ENCODE measurements around the gene ADGRF5.

Gene ADGRF5

DNA sequence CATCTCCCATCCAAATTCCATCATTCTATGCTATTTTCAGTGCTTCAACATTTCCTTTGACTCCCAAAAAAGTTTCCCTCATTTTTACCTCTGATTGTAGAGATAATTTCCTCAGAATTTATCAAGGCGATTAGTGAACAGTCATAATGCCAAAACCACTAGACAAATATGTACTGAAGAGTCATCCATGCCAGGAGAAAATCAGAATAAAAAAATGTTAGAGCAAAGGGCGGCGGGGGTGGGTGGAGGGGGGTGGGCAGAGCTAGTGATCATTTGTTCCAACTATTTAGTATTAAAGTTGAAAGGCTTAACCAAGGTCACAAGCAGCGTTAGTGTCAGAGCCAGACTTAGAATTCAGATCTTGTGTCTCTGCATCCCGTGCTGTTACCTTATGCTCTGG, 5.3 kb upstream of the ADGRF5 start:
- peak; percentile 47 for DNase-seq

DNA sequence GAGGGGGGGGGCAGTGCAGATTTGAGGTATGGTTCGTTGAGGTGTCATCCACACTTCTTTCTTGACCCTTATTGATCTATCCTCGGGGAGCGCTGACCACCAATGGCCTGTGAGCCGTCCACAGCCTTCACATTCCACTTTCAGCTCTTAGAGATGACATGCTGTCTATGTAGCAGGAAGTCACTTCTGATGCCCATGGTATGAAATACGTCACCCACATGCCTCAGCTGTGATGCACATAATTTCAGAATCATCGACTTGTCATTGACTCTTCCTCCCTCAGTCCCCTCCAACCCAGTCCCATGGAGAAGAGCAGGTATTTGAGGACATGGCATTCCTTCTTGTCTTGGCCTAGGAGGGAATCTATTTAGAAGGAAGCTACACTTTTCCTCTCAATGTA, 4.7 kb upstream of the ADGRF5 start:
- DNase-seq: peak; percentile 84

DNA sequence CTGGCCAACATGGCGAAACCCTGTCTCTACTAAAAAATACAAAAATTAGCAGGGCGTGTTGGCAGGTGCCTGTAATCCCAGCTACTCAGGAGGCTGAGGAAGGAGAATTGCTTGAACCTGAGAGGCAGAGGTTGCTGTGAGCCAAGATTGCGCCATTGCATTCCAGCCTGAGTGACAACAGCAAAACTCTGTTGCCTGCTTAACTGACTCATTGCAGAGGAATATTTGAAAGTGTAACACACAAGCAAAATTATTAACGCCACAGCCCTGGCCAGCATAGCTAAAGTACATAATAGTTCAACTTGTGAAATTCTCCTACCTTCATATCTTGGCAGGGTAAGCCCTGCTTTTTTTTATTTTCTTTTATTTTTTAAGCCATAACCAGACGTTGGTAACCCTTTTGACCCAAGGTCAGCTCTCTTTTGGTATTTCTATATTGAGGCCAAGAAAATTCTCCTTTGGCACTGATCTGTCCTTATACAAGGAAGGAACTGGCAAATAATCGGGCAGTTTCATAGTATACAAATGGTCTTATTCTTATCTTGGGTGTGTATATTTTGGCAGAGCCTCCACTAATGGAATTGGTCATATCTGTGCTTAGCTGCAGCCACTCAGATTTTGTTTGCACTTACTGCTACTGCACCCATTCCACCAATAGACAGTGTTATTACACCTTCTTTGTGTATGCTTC, 4.0 kb upstream of the ADGRF5 start:
- DNase-seq: peak; percentile 88

DNA sequence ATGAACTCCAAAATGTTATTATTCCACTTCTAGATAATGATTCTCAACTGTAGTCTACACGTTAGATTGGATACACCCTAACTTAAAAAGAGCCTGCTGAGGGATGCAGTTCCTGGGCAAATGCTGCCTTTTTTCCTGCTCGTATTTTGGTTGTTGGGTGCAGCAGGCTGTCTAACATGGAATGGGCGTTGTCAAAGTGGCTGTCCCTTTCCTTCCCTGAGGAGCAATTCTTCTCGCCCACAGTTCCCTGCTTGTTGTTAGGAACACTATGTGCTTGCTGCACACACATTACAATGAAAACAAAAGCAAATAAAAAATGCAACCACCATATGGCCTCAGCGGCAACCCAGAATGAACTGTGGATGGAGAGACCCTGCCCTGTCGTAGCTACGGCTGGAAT, 1.7 kb upstream of the ADGRF5 start:
- DNase-seq: no peak

DNA sequence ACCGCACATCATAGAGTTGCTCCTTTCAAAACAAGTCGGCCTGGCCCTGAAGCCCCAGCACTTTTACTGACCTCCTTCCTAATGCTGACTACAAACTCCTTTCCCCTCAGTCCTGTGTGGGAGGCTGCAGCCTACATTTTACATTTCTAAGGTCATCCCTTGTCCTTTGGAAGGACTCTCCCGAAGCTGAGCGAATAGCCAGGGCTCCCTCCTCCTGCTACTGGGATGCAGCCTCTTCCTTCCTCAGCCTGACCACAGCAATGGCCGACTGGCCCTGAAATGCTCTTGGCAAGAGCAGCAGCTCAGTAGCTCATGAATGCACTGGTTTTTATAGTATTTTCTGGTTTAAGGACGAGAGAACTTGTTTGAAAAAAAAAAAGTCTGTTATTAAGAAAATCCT, 679 bp downstream of the ADGRF5 start:
- DNase-seq: no peak

DNA sequence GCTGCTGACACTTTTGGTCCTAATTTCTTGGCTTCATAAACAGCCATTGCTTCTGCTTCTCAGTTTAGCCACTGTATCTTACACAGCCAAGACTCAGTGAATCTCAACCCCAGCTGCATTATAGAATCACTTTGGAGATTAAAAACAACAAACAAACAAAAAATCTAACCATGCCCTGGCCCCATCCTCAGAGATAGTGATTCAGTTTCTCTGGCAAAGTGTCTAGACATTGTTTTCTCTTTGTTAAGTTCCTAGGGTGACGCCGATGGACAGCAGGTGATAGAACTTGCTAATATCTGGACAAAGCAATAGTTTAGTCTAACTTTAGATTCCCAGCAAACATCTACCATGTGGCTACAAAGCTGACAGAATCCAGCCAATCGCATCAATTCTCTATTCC, 2.9 kb downstream of the ADGRF5 start:
- no peak for DNase-seq

DNA sequence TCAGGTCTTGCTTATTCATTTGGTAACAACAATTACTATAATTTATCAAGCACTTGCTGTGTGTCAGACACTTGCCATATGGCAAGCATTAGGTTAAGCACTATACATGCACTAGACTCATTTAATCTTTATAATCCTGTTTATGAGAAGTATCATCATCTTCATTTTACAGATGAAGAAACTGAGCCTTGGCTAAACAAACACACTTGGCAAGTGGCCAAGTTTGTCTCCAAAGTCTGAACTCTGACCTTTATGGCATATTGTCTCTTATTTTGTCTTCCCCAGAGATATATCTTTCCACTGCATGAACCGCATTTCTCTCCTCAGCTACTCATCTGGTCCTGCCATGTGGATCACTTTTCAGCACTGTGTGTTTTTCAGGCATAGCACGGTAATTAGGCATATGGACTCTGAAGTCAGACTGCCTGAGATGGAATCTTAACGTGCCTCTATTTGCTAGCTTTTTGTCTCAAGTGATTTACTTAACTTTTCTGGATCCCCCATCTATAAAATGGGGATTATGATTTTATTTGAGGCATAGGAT, 4.7 kb downstream of the ADGRF5 start:
- no peak for DNase-seq

DNA sequence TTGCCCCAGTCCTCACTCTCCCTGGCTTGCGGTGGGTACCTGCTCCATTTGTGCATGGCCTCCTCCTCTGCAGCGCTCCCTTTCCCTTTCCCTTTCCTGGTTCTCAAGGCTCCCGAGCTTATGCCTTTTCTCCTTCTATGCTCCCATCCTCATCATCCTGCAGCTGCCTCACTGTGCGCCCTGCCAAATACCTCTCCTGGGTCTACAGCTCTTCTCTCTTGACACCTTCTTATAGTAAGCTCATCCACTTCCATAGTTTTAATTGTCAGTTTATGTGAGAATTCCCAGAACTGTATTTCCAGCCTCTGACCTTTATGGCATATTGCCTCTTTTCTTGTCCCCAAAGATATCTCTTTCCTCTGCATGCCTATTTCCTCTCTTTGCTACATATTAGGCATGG, 5.9 kb downstream of the ADGRF5 start:
- DNase-seq: no peak

DNA sequence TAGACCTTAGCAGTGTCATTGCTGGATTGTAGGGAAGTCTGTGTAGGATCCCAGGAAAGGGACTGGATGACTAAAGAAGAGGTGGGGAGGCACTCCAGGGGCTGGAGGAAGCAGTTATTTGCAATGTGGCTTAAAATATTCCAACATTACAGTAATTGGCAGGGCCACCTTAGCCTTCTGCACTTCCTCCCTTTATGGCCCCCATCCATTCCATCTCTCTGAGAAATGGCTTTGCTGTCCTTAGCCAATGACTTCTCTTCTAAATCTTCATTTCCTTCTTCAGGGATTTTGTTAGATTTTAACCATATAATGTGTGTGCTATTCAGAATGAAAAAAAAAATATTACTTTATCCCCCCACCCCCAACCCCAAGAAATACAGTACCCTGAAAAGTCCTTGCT, 6.4 kb downstream of the ADGRF5 start:
- no peak for DNase-seq

DNA sequence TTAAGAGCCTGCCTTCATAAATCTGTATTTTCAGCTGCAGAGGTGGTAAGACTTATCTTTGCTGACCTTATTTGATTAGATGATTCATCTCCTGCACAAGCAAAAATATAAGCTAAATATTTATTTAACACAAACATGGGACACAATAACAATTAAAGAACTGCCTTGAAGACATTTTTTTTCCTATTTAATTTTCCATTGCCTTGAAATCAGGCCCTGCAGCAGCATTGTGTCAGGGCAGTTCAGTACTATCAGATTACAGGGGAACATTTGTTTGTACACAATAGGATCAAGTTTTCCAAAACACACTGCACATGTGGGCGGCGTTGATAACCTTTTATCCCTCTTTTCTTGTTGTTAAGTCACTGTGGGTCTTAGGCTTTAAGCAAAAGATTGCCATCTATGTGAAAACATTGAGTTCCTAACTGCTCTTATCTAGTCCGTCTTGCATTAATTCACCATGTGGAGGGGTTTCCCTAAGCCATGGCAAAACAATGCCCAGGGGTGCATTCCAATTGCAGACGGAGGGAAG, 7.4 kb downstream of the ADGRF5 start:
- no peak for DNase-seq

DNA sequence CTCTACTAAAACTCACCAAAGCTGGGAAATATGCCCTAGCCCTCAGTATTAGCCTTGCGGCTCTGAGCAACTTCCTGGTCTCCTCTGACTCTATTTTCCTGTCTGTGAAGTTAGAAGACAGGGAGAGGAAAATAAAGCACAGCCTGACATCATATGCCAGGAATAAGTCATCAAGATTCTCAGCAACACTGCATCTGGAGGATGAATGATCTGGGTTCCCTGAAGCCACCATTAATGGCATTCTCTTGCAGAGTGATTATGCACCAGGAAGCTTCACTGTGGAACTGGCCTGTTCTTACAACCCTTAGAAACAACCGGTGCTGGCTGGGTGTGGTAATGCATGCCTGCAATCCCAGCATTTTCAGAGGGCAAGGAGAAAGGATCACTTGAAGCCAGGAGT, 12.4 kb downstream of the ADGRF5 start:
- no peak for DNase-seq

DNA sequence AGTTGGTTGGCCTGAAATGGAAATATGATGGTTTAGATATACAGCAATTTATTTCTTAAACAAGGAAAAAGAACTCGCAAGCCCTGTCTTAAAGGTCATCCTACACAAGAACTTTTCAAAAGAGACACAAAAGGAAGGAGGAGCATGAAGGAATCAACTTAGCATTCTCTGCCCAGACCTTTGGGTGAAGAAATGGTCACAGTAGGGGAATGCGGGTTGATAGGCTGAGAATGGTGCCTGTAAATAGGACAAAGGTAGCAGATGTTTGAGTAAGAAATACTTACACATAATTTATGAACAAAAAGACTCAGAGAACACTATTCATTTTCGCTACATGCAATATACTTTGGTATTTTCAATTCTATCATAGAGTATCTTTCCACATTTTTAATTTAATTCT, 15.0 kb downstream of the ADGRF5 start:
- DNase-seq: no peak

DNA sequence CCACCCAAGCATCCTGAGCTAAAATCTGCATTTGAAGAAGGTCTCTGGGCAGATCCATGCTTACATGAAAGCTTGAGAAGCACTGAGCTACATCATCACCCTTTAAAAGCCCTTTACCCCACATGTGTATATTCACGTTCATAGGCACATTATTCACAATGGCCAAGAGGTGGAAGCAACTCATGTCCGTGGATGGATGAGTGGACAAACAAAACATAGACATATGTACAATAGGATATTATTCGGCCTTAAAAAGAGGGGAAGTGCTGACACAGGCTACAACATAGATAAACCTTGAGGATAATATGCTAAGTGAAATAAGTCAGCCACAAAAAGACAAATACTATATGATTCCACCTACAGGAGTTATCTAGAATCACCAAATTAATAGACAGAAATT, 17.6 kb downstream of the ADGRF5 start:
- no peak for DNase-seq

DNA sequence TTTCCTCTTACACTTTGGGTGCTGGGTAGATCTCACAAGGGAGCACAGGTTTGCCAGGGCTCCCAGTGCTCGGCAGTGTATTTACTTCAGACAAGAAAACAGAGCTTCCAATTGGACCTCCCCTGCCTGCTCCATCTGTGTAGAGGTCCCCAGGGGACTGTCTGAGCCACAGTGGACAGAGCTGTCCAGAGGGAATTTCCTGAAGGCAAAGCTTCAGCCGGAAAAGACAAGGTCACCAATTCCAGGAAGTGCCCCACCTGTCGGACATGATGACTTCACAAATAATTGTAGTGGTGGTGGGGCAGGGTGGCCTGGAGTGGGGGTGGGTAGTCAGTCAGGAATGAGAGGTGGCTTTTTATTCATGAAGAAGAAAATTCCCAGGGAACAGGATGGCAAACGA, 18.6 kb downstream of the ADGRF5 start:
- DNase-seq: no peak

DNA sequence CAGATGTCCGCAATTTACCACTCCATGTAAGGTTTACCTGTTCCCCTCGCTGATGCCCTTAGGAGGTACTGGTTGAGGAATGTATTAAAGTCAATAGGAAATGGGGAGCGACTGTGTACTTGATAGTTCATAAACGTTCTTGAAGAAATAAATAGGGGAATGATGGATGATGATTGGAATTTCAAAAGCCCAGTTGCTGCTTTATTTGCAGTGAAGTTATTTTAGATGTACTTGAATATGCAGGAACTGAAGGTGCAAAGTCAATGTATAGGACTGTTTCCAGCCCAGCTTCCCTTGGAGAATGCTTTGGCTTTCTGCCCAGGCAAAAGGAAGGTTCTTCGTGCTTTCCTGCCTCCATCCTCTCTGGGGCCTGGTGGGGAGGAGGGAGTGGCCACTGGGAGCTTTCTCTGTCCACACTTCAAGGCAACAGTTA, 19.8 kb downstream of the ADGRF5 start:
- peak; percentile 21 for DNase-seq

DNA sequence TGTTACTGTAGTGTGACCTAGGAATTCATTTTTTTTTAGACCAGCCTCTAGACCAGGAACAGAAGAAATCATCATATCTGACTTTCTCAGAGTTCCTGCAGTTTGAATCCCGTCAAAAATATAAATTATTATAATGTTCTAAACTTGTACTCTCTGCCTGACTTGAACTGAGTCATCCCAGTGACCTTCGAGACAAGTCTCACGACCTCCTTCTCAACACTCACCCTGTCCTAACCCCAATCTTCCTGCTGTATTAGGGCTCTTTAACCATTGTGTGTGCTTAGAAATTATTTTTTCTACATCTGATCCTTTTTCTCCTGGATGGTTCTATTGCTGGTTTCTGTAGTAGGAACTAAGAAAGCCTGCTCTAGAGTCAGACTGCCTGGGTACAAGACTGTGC, 21.5 kb downstream of the ADGRF5 start:
- DNase-seq: no peak

DNA sequence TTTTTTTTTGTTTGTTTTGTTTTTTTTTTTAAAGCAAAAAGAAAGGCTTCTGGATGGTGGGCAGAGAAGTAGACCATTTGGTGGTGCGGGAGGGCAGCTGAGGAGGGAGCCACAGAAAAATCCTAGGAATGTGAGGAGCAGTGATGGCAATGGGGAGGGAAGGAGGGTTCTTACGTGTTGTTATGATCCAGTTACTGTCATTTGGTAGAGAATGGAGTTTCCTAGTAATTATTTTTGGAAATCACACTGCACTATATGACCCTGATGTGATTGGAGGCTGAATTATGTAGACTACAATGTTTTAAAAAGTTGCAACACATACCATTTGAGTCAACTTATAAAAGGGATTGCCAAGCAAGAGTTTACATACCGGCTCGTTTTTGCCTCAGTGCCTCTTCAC, 22.1 kb downstream of the ADGRF5 start:
- peak; percentile 29 for DNase-seq

DNA sequence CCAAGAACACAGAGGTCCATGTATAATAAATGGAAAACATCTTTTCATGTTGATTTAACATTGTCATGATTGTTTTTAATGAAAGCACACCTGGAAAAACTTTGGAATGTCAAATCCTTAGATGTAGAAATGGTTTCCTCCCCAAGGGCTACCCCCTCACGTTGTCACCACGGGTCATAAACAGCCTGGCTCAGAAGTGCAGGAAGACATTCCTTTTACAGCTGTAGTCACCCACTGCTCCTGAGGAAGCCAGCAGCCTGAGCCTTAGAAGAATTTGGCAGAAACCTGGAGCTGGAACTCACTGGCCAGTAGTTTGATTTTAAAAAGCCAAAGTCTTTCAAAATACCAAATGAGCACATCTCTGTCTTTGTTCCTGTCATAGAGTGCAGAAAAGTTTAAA, 23.7 kb downstream of the ADGRF5 start:
- no peak for DNase-seq

DNA sequence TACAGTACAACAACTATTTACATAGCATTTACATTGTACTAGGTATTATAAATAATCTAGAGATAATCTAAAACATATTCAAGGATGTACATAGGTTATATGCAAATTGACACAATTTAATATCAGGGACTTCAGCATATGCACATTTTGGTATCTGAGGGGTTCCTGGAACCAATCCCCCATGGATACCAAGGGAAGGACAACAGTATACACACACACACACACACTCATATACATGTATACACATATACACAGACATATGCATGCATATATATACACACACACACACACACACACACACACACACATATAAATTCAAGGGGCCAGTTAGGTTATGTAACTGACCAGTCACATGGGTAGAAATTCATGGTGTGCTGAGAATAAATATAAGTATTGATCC, 24.9 kb downstream of the ADGRF5 start:
- no peak for DNase-seq

DNA sequence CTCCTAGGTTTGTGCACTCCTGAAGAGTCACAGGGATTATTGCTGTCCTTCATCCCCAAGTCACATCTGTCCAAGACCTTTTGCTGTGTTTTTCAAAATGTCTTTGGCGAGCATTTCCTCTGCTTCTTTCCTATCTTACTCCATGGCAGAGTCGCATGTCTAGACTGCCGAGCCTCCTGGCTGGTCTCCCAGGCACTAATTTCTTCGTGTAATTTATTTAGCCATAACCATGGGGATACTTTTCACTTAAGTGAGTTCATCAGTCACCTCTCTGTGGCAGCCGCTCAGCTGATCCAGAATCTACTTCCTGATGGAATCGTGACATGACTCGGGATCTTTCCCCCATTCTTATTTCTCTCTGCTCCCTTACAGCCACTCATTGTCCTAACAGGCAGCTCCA, 25.8 kb downstream of the ADGRF5 start:
- no peak for DNase-seq

DNA sequence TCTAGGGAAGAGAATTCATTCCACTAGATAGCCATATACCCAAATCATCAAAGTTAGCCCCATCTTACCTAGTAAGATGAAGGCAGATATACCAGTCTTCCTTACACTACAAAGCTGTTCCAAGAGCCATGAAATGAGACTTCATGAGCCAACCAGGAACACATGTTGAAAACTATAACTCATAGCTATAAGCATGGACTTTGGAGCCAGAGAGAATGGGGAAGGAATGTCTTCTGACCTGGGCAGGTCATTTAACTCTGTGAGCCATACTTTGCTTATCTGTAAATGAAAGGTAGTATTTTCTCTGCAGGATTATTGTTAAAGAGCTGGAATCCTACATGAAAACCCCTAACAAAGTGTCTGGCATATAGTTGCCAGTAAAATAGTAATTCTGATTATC, 27.3 kb downstream of the ADGRF5 start:
- DNase-seq: no peak

DNA sequence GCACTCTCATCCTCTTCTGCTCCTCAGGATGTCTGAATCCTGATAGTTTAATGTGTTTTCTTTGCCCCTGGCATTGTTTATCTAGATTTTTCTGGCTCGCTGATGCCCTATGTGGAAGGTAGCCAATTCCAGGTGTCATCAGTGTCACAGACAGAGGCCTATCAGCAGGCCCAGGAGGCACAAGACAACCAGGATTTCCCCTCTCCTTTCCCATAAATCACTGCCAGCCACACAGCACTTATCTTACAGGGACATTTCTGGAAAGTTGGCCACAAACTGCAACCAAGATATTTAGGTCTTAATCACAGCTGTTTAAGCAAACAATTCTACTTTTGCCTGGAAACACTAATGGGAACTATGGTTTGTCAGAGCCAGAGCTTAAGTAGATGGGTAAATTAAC, 28.1 kb downstream of the ADGRF5 start:
- no peak for DNase-seq

DNA sequence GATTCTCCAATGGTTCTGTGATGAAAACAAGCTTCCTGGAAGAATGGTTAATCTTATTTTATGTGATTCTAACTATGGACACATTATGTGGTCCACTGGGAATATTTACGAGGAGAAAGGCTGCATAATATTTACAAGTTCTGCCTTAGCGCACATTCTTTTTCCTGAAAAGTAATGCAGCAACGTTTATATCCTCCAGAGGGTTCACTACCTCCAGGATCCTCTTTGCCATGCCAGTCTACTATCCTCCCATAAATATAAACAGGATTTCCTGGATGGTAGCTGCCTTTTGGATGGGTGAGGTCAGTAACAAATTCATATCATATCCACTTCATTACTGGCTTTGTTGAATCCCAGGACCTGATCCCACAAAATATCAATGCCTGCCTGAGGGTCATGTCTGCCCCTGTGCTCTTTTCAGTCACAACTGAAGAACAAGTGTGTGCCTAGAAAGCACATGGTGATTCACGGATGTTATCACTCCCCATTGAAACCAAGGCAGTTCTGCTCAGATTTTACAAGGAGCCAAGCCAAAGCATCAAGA, 30.4 kb downstream of the ADGRF5 start:
- no peak for DNase-seq

DNA sequence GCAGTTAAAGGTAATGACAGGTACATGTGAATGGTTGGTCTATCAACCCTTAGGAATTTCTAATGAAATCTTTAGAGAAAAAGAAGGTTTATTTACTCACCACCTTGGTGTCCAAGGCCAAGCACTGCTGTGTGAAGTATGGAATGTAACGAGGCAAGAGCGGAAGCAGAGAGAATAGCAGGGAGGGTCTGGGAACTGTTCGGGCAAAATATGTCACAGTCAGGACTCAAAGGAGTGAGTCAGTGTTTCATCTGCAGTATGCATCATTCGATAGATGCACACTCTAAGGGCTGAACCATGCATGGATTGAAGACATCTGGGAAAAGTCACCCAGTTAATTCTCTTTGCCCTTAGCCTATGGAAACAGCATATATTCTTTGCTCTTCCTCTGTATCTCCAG, 33.2 kb downstream of the ADGRF5 start:
- peak; percentile 75 for DNase-seq

DNA sequence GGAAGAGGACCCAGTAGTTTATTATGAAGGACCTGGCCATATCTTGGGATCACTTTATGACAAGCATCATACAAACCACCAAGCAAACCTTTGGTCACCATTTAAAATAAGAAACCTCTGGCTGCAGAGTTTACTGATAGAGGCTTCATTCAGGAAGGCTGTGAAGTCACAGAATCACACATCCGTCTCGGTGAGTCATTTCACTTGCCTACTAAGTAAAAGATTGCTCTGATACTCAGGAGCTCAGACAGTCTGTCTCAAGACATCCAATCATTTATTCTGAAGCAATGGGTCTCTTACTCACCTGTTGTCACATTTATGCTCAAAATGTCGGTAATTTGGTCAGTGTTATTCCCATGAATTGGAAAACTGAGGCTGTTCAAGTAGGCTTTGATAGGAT, 33.7 kb downstream of the ADGRF5 start:
- peak; percentile 52 for DNase-seq

All from EL (cell line).